DND-41 (cell line): Measurements from ENCODE around the gene KIAA1755.

Experiments
- ATAC-seq: fragments of 200-7000 bp; cut with Tn5 transposase; 3 replicates; pipeline ENCODE4 v1.9.1; 2021; ENCODE audit warnings: low read depth; ENCODE audit not compliant: insufficient read depth
- DNase-seq: peaks from one replicate; pipeline ENCODE4 v3.0.0-alpha.2; 2020
- H2AFZ ChIP-seq: 2 replicates; pipeline ENCODE4 v1.6.0; 2012; ENCODE audit warnings: low read depth, low read length
- H3K27ac ChIP-seq: 2 replicates; pipeline ENCODE4 v1.5.1; 2012; ENCODE audit warnings: low read length, inconsistent platforms
- H3K27me3 ChIP-seq: fragments of 200-600 bp; sonication (generic); 2 replicates; pipeline ENCODE4 v1.6.0; 2012; ENCODE audit warnings: low read length, mild to moderate bottlenecking, inconsistent platforms; ENCODE audit not compliant: insufficient read depth, poor library complexity
- H3K36me3 ChIP-seq: 2 replicates; pipeline ENCODE4 v1.5.1; 2012; ENCODE audit warnings: low read length, inconsistent platforms; ENCODE audit not compliant: insufficient read depth
- H3K4me1 ChIP-seq: 2 replicates; pipeline ENCODE4 v1.5.1; 2012; ENCODE audit warnings: mild to moderate bottlenecking, low read length; ENCODE audit not compliant: insufficient read depth
- H3K4me2 ChIP-seq: 2 replicates; pipeline ENCODE4 v1.6.0; 2012; ENCODE audit warnings: mild to moderate bottlenecking, moderate library complexity, low read length, inconsistent platforms; ENCODE audit not compliant: insufficient read depth
- H3K4me3 ChIP-seq, 2 experiments: fragments of 200-600 bp in 1 of 2; shearing (Covaris generic) in 1 of 2; 2 replicates each; pipeline ENCODE4 v1.5.1; 2012 to 2016; ENCODE audit warnings: inconsistent platforms in 2 of 2, low read length in 2 of 2, mild to moderate bottlenecking in 2 of 2, low read depth in 1 of 2, moderate library complexity in 1 of 2
- H3K79me2 ChIP-seq: 2 replicates; pipeline ENCODE4 v1.6.0; 2012; ENCODE audit warnings: low read length, inconsistent platforms; ENCODE audit not compliant: insufficient read depth
- H3K9ac ChIP-seq: 2 replicates; pipeline ENCODE4 v1.6.0; 2012; ENCODE audit warnings: low read depth, mild to moderate bottlenecking, inconsistent platforms, low read length, moderate library complexity
- H3K9me3 ChIP-seq: 2 replicates; pipeline ENCODE4 v1.5.1; 2012; ENCODE audit warnings: low read length, moderate library complexity, mild to moderate bottlenecking, inconsistent platforms; ENCODE audit not compliant: insufficient read depth, severe bottlenecking
- H4K20me1 ChIP-seq: 2 replicates; pipeline ENCODE4 v1.6.0; 2012; ENCODE audit warnings: low read length; ENCODE audit not compliant: insufficient read depth
- CTCF ChIP-seq: IDR thresholded peaks from 2 replicates; pipeline ENCODE4 v1.5.1; 2012; ENCODE audit warnings: borderline replicate concordance, low read length, moderate library complexity, mild to moderate bottlenecking; ENCODE audit not compliant: poor library complexity, severe bottlenecking; ENCODE audit errors: extremely low read depth
- EZH2 ChIP-seq: IDR thresholded peaks from 3 replicates; pipeline ENCODE4 v1.6.1; 2012; ENCODE audit warnings: borderline replicate concordance, low read depth, mild to moderate bottlenecking, moderate library complexity, low read length, inconsistent platforms; ENCODE audit not compliant: severe bottlenecking

KIAA1755 gene

GRCh38 chr20:38269040-38269439, 8.5 kb upstream of the KIAA1755 start:
- Histone ChIP-seq H3K9me3 (no peaks in the 10 kb centered on the region), H3K4me2 (no peak overlapping the region), H3K4me3 (no peak overlapping the region), H3K27me3 (peaks cover 7% of the 10 kb centered on the region), H3K36me3 (no peaks in the 10 kb centered on the region), H4K20me1 (no peaks in the 10 kb centered on the region), H3K4me1 (no peaks in the 10 kb centered on the region), H3K9ac (no peak overlapping the region), H3K79me2 (no peaks in the 10 kb centered on the region), H3K27ac (no peak overlapping the region), H2AFZ (no peak overlapping the region)
- DNase-seq (no peak), ATAC-seq (no peak)
- TF ChIP-seq CTCF: no peak
- TF ChIP-seq EZH2: no peak

DNA sequence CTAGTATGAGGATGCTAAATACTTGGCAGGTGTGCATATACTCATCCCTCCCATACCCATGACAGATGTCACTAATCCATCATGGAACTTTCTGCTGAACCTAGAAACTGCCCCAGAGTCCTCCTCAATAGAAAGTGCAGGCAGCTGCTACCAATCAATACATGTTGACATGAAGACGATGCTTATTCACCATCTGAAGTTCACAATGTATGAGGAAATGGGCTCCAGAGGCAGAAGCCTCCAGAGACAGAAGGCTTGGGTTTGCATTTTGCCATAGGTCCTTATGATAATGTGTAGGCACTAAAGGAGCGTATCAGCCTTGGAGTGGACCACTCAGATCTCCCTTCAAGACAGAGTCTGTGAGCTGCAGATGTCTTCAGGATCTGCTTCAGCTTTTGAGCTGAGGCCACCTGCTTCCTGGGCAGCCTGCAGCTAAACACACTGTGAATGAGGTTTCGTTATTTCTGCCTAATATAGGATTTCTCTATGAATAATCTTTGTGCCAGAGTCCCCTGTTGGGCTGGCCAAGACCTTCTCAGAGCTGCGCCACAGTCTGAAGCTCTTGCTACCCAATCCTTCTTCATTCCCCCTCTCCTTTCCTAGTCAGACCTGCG, 7.5 kb upstream of the KIAA1755 start:
- Histone ChIP-seq H3K4me1 (no peaks in the 10 kb centered on the region), H3K27ac (no peak overlapping the region), H3K4me2 (no peak overlapping the region), H2AFZ (no peak overlapping the region), H4K20me1 (no peaks in the 10 kb centered on the region), H3K36me3 (no peaks in the 10 kb centered on the region), H3K27me3 (peaks cover 7% of the 10 kb centered on the region), H3K9me3 (no peaks in the 10 kb centered on the region), H3K9ac (no peak overlapping the region), H3K79me2 (no peaks in the 10 kb centered on the region), H3K4me3 (no peak overlapping the region)
- no peak for TF ChIP-seq EZH2
- no peak for TF ChIP-seq CTCF
- ATAC-seq: no peak
- no peak for DNase-seq

GRCh38 chr20:38267296-38267695, 6.8 kb upstream of the KIAA1755 start:
- H3K9ac ChIP-seq: no peak overlapping the region
- no peak overlapping the region for H3K4me2 ChIP-seq
- H3K4me3 ChIP-seq: no peak overlapping the region
- no peaks in the 10 kb centered on the region for H3K9me3 ChIP-seq
- H4K20me1 ChIP-seq: no peaks in the 10 kb centered on the region
- no peaks in the 10 kb centered on the region for H3K4me1 ChIP-seq
- H3K27me3 ChIP-seq: peaks cover 7% of the 10 kb centered on the region
- no peak overlapping the region for H2AFZ ChIP-seq
- H3K79me2 ChIP-seq: no peaks in the 10 kb centered on the region
- H3K36me3 ChIP-seq: no peaks in the 10 kb centered on the region
- no peak for TF ChIP-seq CTCF
- no peak for TF ChIP-seq EZH2
- H3K27ac ChIP-seq: no peak overlapping the region
- ATAC-seq (no peak), DNase-seq (no peak)

DNA sequence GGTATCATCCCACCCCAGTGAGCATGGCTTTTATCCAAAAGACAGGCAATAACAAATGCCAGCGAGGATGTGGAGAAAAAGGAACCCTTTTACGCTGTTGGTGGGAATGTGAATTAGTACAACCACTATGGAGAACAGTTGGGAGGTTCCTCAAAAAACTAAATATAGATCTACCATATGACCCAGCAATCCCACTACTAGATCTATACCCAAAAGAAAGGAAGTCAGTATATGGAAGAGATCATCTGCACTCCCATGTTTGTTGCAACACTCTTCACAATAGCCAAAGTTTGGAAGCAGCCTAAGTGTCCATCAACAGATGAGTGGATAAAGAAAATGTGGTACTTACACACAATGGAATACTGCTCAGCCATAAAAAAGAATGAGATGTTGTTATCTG, 5.9 kb upstream of the KIAA1755 start:
- Histone ChIP-seq H3K4me2 (no peak overlapping the region), H4K20me1 (no peaks in the 10 kb centered on the region)

More for the DNA sequence above, 5.9 kb upstream of the KIAA1755 start:
- ATAC-seq (no peak), DNase-seq (no peak)
- no peak overlapping the region for H3K4me3 ChIP-seq
- no peaks in the 10 kb centered on the region for H3K79me2 ChIP-seq
- TF ChIP-seq EZH2 (no peak), CTCF (no peak)
- no peak overlapping the region for H2AFZ ChIP-seq
- no peaks in the 10 kb centered on the region for H3K4me1 ChIP-seq
- no peaks in the 10 kb centered on the region for H3K9me3 ChIP-seq
- H3K27me3 ChIP-seq: peaks cover 7% of the 10 kb centered on the region
- H3K9ac ChIP-seq: no peak overlapping the region
- H3K27ac ChIP-seq: no peak overlapping the region
- H3K36me3 ChIP-seq: no peaks in the 10 kb centered on the region
